NCI-H2196 (cell line): ENCODE measurements around the gene TTC28.
"Not testable (repeated sequence)": the region's sequence is repeated elsewhere in the genome, so short reads cannot be mapped to it uniquely, and the experiment has no call there.

ENCODE experiments used
- DNase-seq: peaks from one replicate; lab custom pipeline; 2025; ENCODE audit not compliant: unreplicated experiment; lab: John Stamatoyannopoulos, UW

Gene TTC28

GRCh38 chr22:28491289-28491688 is 188.4 kb downstream of the TTC28 start:
- not testable (repeated sequence) for DNase-seq

GRCh38 chr22:28488825-28489224 is 190.8 kb downstream of the TTC28 start:
- no peak for DNase-seq

GRCh38 chr22:28484662-28485061 is 195.0 kb downstream of the TTC28 start:
- no peak for DNase-seq

GRCh38 chr22:28481725-28482124 is 197.9 kb downstream of the TTC28 start:
- DNase-seq = no peak

GRCh38 chr22:28480000-28480715 is 199.5 kb downstream of the TTC28 start:
- DNase-seq = no peak

- no peak for DNase-seq
Measured at GRCh38 chr22:28478564-28478963, 201.1 kb downstream of the TTC28 start.

GRCh38 chr22:28477556-28477955 is 202.1 kb downstream of the TTC28 start:
- no peak for DNase-seq

- no peak for DNase-seq
Measured at GRCh38 chr22:28474330-28474729, 205.3 kb downstream of the TTC28 start.

- no peak for DNase-seq
Measured at GRCh38 chr22:28473258-28473657, 206.4 kb downstream of the TTC28 start.

GRCh38 chr22:28467055-28467454 is 212.6 kb downstream of the TTC28 start:
- not testable (repeated sequence) for DNase-seq

- no peak for DNase-seq
Measured at GRCh38 chr22:28466399-28466798, 213.2 kb downstream of the TTC28 start.

GRCh38 chr22:28465841-28466240 is 213.8 kb downstream of the TTC28 start:
- DNase-seq = no peak

- DNase-seq = no peak
Measured at GRCh38 chr22:28464127-28464526, 215.5 kb downstream of the TTC28 start.

GRCh38 chr22:28463408-28463807 is 216.2 kb downstream of the TTC28 start:
- DNase-seq = not testable (repeated sequence)

GRCh38 chr22:28462901-28463300 is 216.7 kb downstream of the TTC28 start:
- DNase-seq = no peak

GRCh38 chr22:28462041-28462440 is 217.6 kb downstream of the TTC28 start:
- no peak for DNase-seq

GRCh38 chr22:28454431-28455064 is 225.1 kb downstream of the TTC28 start:
- DNase-seq = no peak

GRCh38 chr22:28450109-28450508 is 229.5 kb downstream of the TTC28 start:
- DNase-seq = no peak

- no peak for DNase-seq
Measured at GRCh38 chr22:28449041-28449440, 230.6 kb downstream of the TTC28 start.

- no peak for DNase-seq
Measured at GRCh38 chr22:28448625-28449024, 231.0 kb downstream of the TTC28 start.

GRCh38 chr22:28444659-28445058 is 235.0 kb downstream of the TTC28 start:
- DNase-seq = no peak

GRCh38 chr22:28443526-28443876 is 236.1 kb downstream of the TTC28 start:
- DNase-seq = no peak
